Activated CD8-positive, alpha-beta memory T cell treated with anti-CD3 and anti-CD28 coated beads, Interleukin-2, amount 10 ng/mL, durations not matched to agents 7 days and 5 days (primary cell): ENCODE results near the gene STKLD1. TPM values are rescaled to one million over a fixed set of nuclear protein-coding genes. Genes with fewer than 3 reads are reported as not detected.

ENCODE experiments used
- ATAC-seq: fragments of 150-1000 bp; cut with Tn5 transposase; one replicate; pipeline ENCODE4 v1.10.0; 2021; ENCODE audit warnings: moderate library complexity
- CTCF ChIA-PET: fragments of 350-600 bp; sonication (Branson Sonifier 250); formaldehyde crosslinking; loops from one replicate; lab custom pipeline; 2021; ENCODE audit warnings: antibody characterized with exemption; lab: Charles Lee
- DNase-seq: peaks from one replicate; pipeline ENCODE4 v3.0.0-alpha.2; 2020
- H3K27ac Mint-ChIP-seq: one replicate; pipeline ENCODE4 v1.8.0; 2021; ENCODE audit warnings: mild to moderate bottlenecking, mixed read lengths
- H3K27me3 Mint-ChIP-seq: one replicate; pipeline ENCODE4 v1.8.0; 2021; ENCODE audit warnings: mixed read lengths
- H3K36me3 Mint-ChIP-seq: one replicate; pipeline ENCODE4 v1.8.0; 2021; ENCODE audit warnings: mild to moderate bottlenecking, mixed read lengths
- H3K4me1 Mint-ChIP-seq: one replicate; pipeline ENCODE4 v1.8.0; 2021; ENCODE audit warnings: mixed read lengths
- H3K4me3 Mint-ChIP-seq: one replicate; pipeline ENCODE4 v1.8.0; 2021; ENCODE audit warnings: mild to moderate bottlenecking, moderate library complexity, mixed read lengths
- H3K9me3 Mint-ChIP-seq: one replicate; pipeline ENCODE4 v1.8.0; 2022; ENCODE audit warnings: low read depth, mixed read lengths
- total RNA-seq, 2 experiments: library from RNA; stranded (reverse); gene quantifications; one replicate each; pipeline ENCODE4 v1.2.3, GENCODE V29; 2021

The STKLD1 gene
- total RNA-seq, 2 experiments from 2014 or later = 0.20 to 1.4 TPM

- ATAC-seq (no peak), DNase-seq (no peak)
- Mint-ChIP-seq H3K27me3 (peaks cover 9% of the 10 kb centered on the region), H3K9me3 (no peaks in the 10 kb centered on the region), H3K4me1 (peaks cover 5% of the 10 kb centered on the region), H3K4me3 (no peak overlapping the region), H3K36me3 (no peaks in the 10 kb centered on the region), H3K27ac (no peak overlapping the region)
- CTCF ChIA-PET = interaction anchor here (1.2 kb wide), 1 partner anchor 212 kb away, joined by 3 read pairs; no protein-coding TSS in a partner anchor
Observed at GRCh38 chr9:133397895-133398294, 21.7 kb downstream of the STKLD1 start.

- DNase-seq (no peak), ATAC-seq (no peak)
- H3K36me3 Mint-ChIP-seq = no peaks in the 10 kb centered on the region
- H3K4me3 Mint-ChIP-seq = no peak overlapping the region
- CTCF ChIA-PET = interaction anchor here (0.8 to 1.2 kb wide), 4 partner anchors 16 to 214 kb away, joined by 3 to 4 read pairs (median 4); no protein-coding TSS in a partner anchor
- H3K27ac Mint-ChIP-seq = no peak overlapping the region
- H3K4me1 Mint-ChIP-seq = peaks cover 9% of the 10 kb centered on the region
- H3K27me3 Mint-ChIP-seq = peaks cover 9% of the 10 kb centered on the region
- no peaks in the 10 kb centered on the region for H3K9me3 Mint-ChIP-seq
Observed at GRCh38 chr9:133400292-133400691, 24.1 kb downstream of the STKLD1 start.

GRCh38 chr9:133401588-133401987 lies 25.4 kb downstream of the STKLD1 start:
- H3K4me3 Mint-ChIP-seq = no peak overlapping the region
- peaks cover 10% of the 10 kb centered on the region for H3K4me1 Mint-ChIP-seq
- H3K36me3 Mint-ChIP-seq = peaks cover 2% of the 10 kb centered on the region
- ATAC-seq (no peak), DNase-seq (no peak)
- H3K27me3 Mint-ChIP-seq = peaks cover 4% of the 10 kb centered on the region
- no peak overlapping the region for H3K27ac Mint-ChIP-seq
- no peaks in the 10 kb centered on the region for H3K9me3 Mint-ChIP-seq
- CTCF ChIA-PET = interaction anchor here (1.0 kb wide), 2 partner anchors 85 to 213 kb away, joined by 4 read pairs; no protein-coding TSS in a partner anchor

GRCh38 chr9:133402689-133403088 lies 26.5 kb downstream of the STKLD1 start:
- H3K27ac Mint-ChIP-seq = no peak overlapping the region
- no peak for DNase-seq
- H3K4me1 Mint-ChIP-seq = peaks cover 16% of the 10 kb centered on the region
- no peak for ATAC-seq
- H3K4me3 Mint-ChIP-seq = no peak overlapping the region
- H3K36me3 Mint-ChIP-seq = peaks cover 11% of the 10 kb centered on the region
- no peaks in the 10 kb centered on the region for H3K9me3 Mint-ChIP-seq
- no peaks in the 10 kb centered on the region for H3K27me3 Mint-ChIP-seq
- CTCF ChIA-PET = interaction anchor here (0.9 to 3.2 kb wide), 4 partner anchors 15 to 216 kb away, joined by 3 to 17 read pairs (median 4); partner anchors contain the start of gene REXO4

- H3K27ac Mint-ChIP-seq = peak overlapping the region; percentile 0
- H3K27me3 Mint-ChIP-seq = no peaks in the 10 kb centered on the region
- DNase-seq (peak; percentile 72), ATAC-seq (peak; percentile 42)
- H3K9me3 Mint-ChIP-seq = no peaks in the 10 kb centered on the region
- H3K4me3 Mint-ChIP-seq = no peak overlapping the region
- CTCF ChIA-PET = interaction anchor here (0.7 to 3.2 kb wide), 13 partner anchors 8 to 217 kb away, joined by 3 to 17 read pairs (median 4); partner anchors contain the start of genes REXO4, SURF1 and SURF2
- peaks cover 17% of the 10 kb centered on the region for H3K4me1 Mint-ChIP-seq
- H3K36me3 Mint-ChIP-seq = peaks cover 11% of the 10 kb centered on the region
Observed at GRCh38 chr9:133403766-133404453, 27.7 kb downstream of the STKLD1 start.

- Mint-ChIP-seq H3K4me3 (no peak overlapping the region), H3K36me3 (peaks cover 11% of the 10 kb centered on the region), H3K27ac (no peak overlapping the region), H3K9me3 (no peaks in the 10 kb centered on the region), H3K4me1 (peaks cover 17% of the 10 kb centered on the region), H3K27me3 (no peaks in the 10 kb centered on the region)
- CTCF ChIA-PET = interaction anchor here (0.7 to 3.2 kb wide), 10 partner anchors 9 to 217 kb away, joined by 3 to 17 read pairs (median 4); partner anchors contain the start of genes SURF1 and SURF2
- DNase-seq = no peak
- ATAC-seq = no peak
Observed at GRCh38 chr9:133404454-133405002, 28.4 kb downstream of the STKLD1 start.

- peaks cover 17% of the 10 kb centered on the region for H3K4me1 Mint-ChIP-seq
- DNase-seq (no peak), ATAC-seq (no peak)
- peaks cover 20% of the 10 kb centered on the region for H3K36me3 Mint-ChIP-seq
- no peak overlapping the region for H3K4me3 Mint-ChIP-seq
- CTCF ChIA-PET = interaction anchor here (0.8 to 3.2 kb wide), 11 partner anchors 9 to 230 kb away, joined by 3 to 17 read pairs (median 4); partner anchors contain the start of genes SLC2A6, SURF1 and SURF2
- no peaks in the 10 kb centered on the region for H3K9me3 Mint-ChIP-seq
- no peak overlapping the region for H3K27ac Mint-ChIP-seq
- H3K27me3 Mint-ChIP-seq = no peaks in the 10 kb centered on the region
Observed at GRCh38 chr9:133405508-133406438, 29.6 kb downstream of the STKLD1 start.

- H3K4me1 Mint-ChIP-seq = peaks cover 17% of the 10 kb centered on the region
- CTCF ChIA-PET = interaction anchor here (0.8 to 2.7 kb wide), 9 partner anchors 8 to 231 kb away, joined by 3 to 14 read pairs (median 4); partner anchors contain the start of genes SLC2A6, SURF1 and SURF2
- no peaks in the 10 kb centered on the region for H3K27me3 Mint-ChIP-seq
- no peak overlapping the region for H3K4me3 Mint-ChIP-seq
- peaks cover 22% of the 10 kb centered on the region for H3K36me3 Mint-ChIP-seq
- peak; percentile 92 for ATAC-seq
- peak; percentile 89 for DNase-seq
- no peaks in the 10 kb centered on the region for H3K9me3 Mint-ChIP-seq
- peak overlapping the region; percentile 67 for H3K27ac Mint-ChIP-seq
Observed at GRCh38 chr9:133406480-133407307, 30.5 kb downstream of the STKLD1 start.

- DNase-seq (no peak), ATAC-seq (no peak)
- Mint-ChIP-seq H3K27me3 (no peaks in the 10 kb centered on the region), H3K4me1 (peaks cover 16% of the 10 kb centered on the region), H3K27ac (no peak overlapping the region), H3K9me3 (no peaks in the 10 kb centered on the region), H3K4me3 (no peak overlapping the region), H3K36me3 (peaks cover 27% of the 10 kb centered on the region)
- CTCF ChIA-PET = interaction anchor here (1.6 kb wide), 1 partner anchor 9 kb away, joined by 8 read pairs; no protein-coding TSS in a partner anchor
Observed at GRCh38 chr9:133408042-133408441, 31.9 kb downstream of the STKLD1 start.

GRCh38 chr9:133415170-133415569 lies 39.0 kb downstream of the STKLD1 start:
- no peak for ATAC-seq
- Mint-ChIP-seq H3K9me3 (no peaks in the 10 kb centered on the region), H3K36me3 (peaks cover 23% of the 10 kb centered on the region), H3K27ac (peak overlapping the region; percentile 12), H3K27me3 (no peaks in the 10 kb centered on the region), H3K4me3 (no peak overlapping the region), H3K4me1 (peaks cover 44% of the 10 kb centered on the region)
- CTCF ChIA-PET = interaction anchor here (1.0 to 3.3 kb wide), 5 partner anchors 9 to 227 kb away, joined by 3 to 14 read pairs (median 4); no protein-coding TSS in a partner anchor
- no peak for DNase-seq

GRCh38 chr9:133417541-133418461 lies 41.6 kb downstream of the STKLD1 start, which contains the start of gene REXO4:
Gene REXO4 (minus strand): TSS chr9:133418010. CDS start chr9:133417844, 166 bp downstream.
- Mint-ChIP-seq H3K9me3 (no peaks in the 10 kb centered on the region), H3K4me1 (peaks cover 64% of the 10 kb centered on the region), H3K27me3 (no peaks in the 10 kb centered on the region), H3K36me3 (peaks cover 15% of the 10 kb centered on the region), H3K27ac (peak within 1 kb of the TSS; percentile 94), H3K4me3 (peak within 1 kb of the TSS; percentile 88)
- CTCF ChIA-PET = interaction anchor here (0.6 to 3.3 kb wide), 10 partner anchors 10 to 356 kb away, joined by 3 to 14 read pairs (median 4); partner anchors contain the start of genes CACFD1, CEL, STKLD1 and SURF1
- DNase-seq = peak; percentile 92
- ATAC-seq = peak; percentile 90
